ENCODE data around the gene COL4A1.

The COL4A1 gene

GRCh38 chr13:110213461-110214074 lies 93.4 kb downstream of the COL4A1 start:
- no peak for DNase-seq

- DNase-seq = no peak
These were observed 94.4 kb downstream of the COL4A1 start for GRCh38 chr13:110212529-110212928.

- DNase-seq = no peak
These were observed 95.2 kb downstream of the COL4A1 start for GRCh38 chr13:110211735-110212134.

- no peak for DNase-seq
These were observed 95.9 kb downstream of the COL4A1 start for GRCh38 chr13:110211046-110211445.

GRCh38 chr13:110210604-110210985 lies 96.4 kb downstream of the COL4A1 start:
- DNase-seq = no peak

GRCh38 chr13:110209950-110210603 lies 96.9 kb downstream of the COL4A1 start:
- no peak for DNase-seq

- DNase-seq = no peak
These were observed 98.8 kb downstream of the COL4A1 start for GRCh38 chr13:110208116-110208515.

- no peak for DNase-seq
These were observed 100.0 kb downstream of the COL4A1 start for GRCh38 chr13:110206996-110207395.

- no peak for DNase-seq
These were observed 100.8 kb downstream of the COL4A1 start for GRCh38 chr13:110206185-110206584.

GRCh38 chr13:110201114-110201513 lies 105.8 kb downstream of the COL4A1 start:
- no peak for DNase-seq

- no peak for DNase-seq
These were observed 106.6 kb downstream of the COL4A1 start for GRCh38 chr13:110200276-110200870.

- no peak for DNase-seq
These were observed 107.7 kb downstream of the COL4A1 start for GRCh38 chr13:110199046-110199831.

GRCh38 chr13:110197471-110197870 lies 109.5 kb downstream of the COL4A1 start:
- DNase-seq = no peak

GRCh38 chr13:110197026-110197425 lies 109.9 kb downstream of the COL4A1 start:
- DNase-seq = no peak

- no peak for DNase-seq
These were observed 111.1 kb downstream of the COL4A1 start for GRCh38 chr13:110195547-110196485.

GRCh38 chr13:110194451-110194850 lies 112.5 kb downstream of the COL4A1 start:
- no peak for DNase-seq

- DNase-seq = no peak
These were observed 113.5 kb downstream of the COL4A1 start for GRCh38 chr13:110193491-110193890.

GRCh38 chr13:110192472-110192871 lies 114.5 kb downstream of the COL4A1 start:
- no peak for DNase-seq

GRCh38 chr13:110187641-110188161 lies 119.3 kb downstream of the COL4A1 start:
- no peak for DNase-seq

GRCh38 chr13:110186231-110186855 lies 120.6 kb downstream of the COL4A1 start:
- no peak for DNase-seq

GRCh38 chr13:110185696-110186095 lies 121.3 kb downstream of the COL4A1 start:
- no peak for DNase-seq

- no peak for DNase-seq
These were observed 123.0 kb downstream of the COL4A1 start for GRCh38 chr13:110183910-110184309.
